HEK293T (cell line): ENCODE measurements around the gene REXO1.

Source experiments
- CTCF ChIA-PET: fragments of 350-600 bp; formaldehyde crosslinking; extraction: SDS; loops from one replicate; lab custom pipeline; 2021; ENCODE audit warnings: antibody characterized with exemption, inconsistent platforms; lab: Yijun Ruan, JAX
- POLR2A ChIA-PET: fragments of 350-600 bp; formaldehyde crosslinking; extraction: SDS; loops from one replicate; lab custom pipeline; 2020; ENCODE audit warnings: antibody characterized with exemption, inconsistent platforms; lab: Yijun Ruan, JAX
- DNase-seq: peaks from one replicate; pipeline ENCODE4 v3.0.0; 2012; ENCODE audit warnings: mixed read lengths; ENCODE audit errors: extremely low spot score
- ARNT ChIP-seq: fragments of 450-650 bp; IDR thresholded peaks from 2 replicates; pipeline ENCODE4 v1.6.1; 2017; ENCODE audit warnings: mild to moderate bottlenecking
- BHLHE40 ChIP-seq: fragments of 450-650 bp; IDR thresholded peaks from 2 replicates; pipeline ENCODE4 v1.6.1; 2016; ENCODE audit warnings: mild to moderate bottlenecking, moderate library complexity, borderline replicate concordance
- CTBP1 ChIP-seq: fragments of 450-650 bp; IDR thresholded peaks from 2 replicates; pipeline ENCODE4 v1.6.1; 2016; ENCODE audit warnings: borderline replicate concordance
- ELF4 ChIP-seq: fragments of 450-650 bp; IDR thresholded peaks from 2 replicates; pipeline ENCODE4 v1.6.1; 2017; ENCODE audit warnings: antibody characterized with exemption
- FOXA1 ChIP-seq: fragments of 450-650 bp; IDR thresholded peaks from 2 replicates; pipeline ENCODE4 v1.6.1; 2016; ENCODE audit warnings: mild to moderate bottlenecking
- FOXK2 ChIP-seq: fragments of 450-650 bp; IDR thresholded peaks from 2 replicates; pipeline ENCODE4 v1.6.1; 2016; ENCODE audit warnings: mild to moderate bottlenecking
- FOXM1 ChIP-seq: fragments of 450-650 bp; IDR thresholded peaks from 2 replicates; pipeline ENCODE4 v1.6.1; 2017; ENCODE audit warnings: mild to moderate bottlenecking, borderline replicate concordance
- HDGF ChIP-seq: fragments of 450-650 bp; IDR thresholded peaks from 2 replicates; pipeline ENCODE4 v1.6.1; 2017; ENCODE audit warnings: antibody characterized with exemption, borderline replicate concordance
- L3MBTL2 ChIP-seq: fragments of 450-650 bp; conservative IDR thresholded peaks from 2 replicates; pipeline ENCODE4 v1.6.1; 2016; ENCODE audit warnings: mild to moderate bottlenecking
- LEF1 ChIP-seq: fragments of 450-650 bp; IDR thresholded peaks from 2 replicates; pipeline ENCODE4 v1.6.1; 2017; ENCODE audit warnings: mild to moderate bottlenecking, borderline replicate concordance
- NFRKB ChIP-seq: fragments of 450-650 bp; IDR thresholded peaks from 2 replicates; pipeline ENCODE4 v1.6.1; 2016; ENCODE audit warnings: mild to moderate bottlenecking, moderate library complexity
- PKNOX1 ChIP-seq: fragments of 450-650 bp; IDR thresholded peaks from 2 replicates; pipeline ENCODE4 v1.6.1; 2016
- SP1 ChIP-seq: fragments of 450-650 bp; IDR thresholded peaks from 2 replicates; pipeline ENCODE4 v1.6.1; 2017
- SUZ12 ChIP-seq: fragments of 450-650 bp; IDR thresholded peaks from 2 replicates; pipeline ENCODE4 v1.6.1; 2016; ENCODE audit warnings: mild to moderate bottlenecking
- TARDBP ChIP-seq: fragments of 450-650 bp; IDR thresholded peaks from 2 replicates; pipeline ENCODE4 v1.6.1; 2016
- ZNF384 ChIP-seq: fragments of 450-650 bp; IDR thresholded peaks from 2 replicates; pipeline ENCODE4 v1.6.1; 2016

The REXO1 gene

DNA sequence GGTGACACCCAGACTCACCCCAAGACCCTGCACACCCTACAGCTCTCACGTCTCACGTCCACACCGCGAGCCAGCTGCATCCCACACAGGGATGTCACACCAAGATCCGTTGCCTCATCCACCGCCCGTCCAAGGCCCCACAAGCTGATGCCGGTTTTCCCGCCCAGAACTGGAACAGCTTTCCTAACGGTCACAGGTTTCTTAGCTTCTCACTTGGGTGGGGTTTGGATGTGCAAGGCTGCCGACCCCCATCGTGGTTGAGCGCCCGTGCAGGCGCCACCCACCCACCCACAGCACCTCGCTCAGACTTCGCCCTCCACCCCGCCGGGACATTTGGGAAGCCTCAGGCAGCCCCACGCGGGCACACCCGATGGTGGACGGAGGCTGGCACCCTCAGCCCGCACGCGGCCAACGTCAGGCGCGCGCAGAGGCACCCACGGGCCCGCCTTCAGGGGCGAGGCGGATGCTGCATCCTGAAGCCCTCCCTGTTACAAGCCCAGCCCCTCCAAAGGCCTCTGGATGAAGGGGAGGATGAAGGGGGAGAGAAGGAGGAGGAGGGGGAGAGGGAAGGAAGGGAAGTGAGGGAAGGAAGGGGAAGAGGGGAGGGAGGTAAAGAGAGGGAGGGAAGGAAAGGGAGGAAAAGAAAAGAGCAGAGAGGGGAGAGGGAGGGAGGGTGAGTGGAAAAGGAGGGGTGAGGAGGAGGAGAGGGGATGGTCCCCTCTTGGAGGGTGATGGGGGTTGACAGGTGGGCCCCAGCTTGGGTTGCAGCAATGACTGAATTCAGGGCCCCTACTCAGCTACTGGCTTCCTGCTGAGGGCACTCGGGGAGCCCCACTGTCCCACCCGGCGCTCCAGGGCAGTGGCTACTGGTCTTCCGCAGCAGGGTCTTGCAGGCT is 82.1 kb downstream of the REXO1 start:
- TF ChIP-seq L3MBTL2 (no peak), TARDBP (no peak), FOXK2 (no peak), SP1 (no peak), FOXM1 (no peak), HDGF (no peak), LEF1 (no peak), ARNT (no peak), SUZ12 (no peak), FOXA1 (no peak), NFRKB (no peak), ELF4 (no peak), ZNF384 (no peak), BHLHE40 (no peak), PKNOX1 (no peak), CTBP1 (no peak)
- no peak for DNase-seq
- POLR2A ChIA-PET: no interaction called here
- CTCF ChIA-PET: interaction anchor here (0.6 to 2.3 kb wide), 4 partner anchors 55 to 94 kb away, joined by 3 to 24 read pairs (median 4); no protein-coding TSS in a partner anchor
